ENCODE measurements around the gene ULBP2.
"Not testable (repeated sequence)": the region's sequence is repeated elsewhere in the genome, so short reads cannot be mapped to it uniquely, and the experiment has no call there.

The ULBP2 gene

GRCh38 chr6:149927025-149927424, 14.8 kb upstream of the ULBP2 start:
- not testable (repeated sequence) for DNase-seq

GRCh38 chr6:149929422-149929821, 12.4 kb upstream of the ULBP2 start:
- no peak for DNase-seq

- no peak for DNase-seq
Measured at GRCh38 chr6:149931501-149931900, 10.3 kb upstream of the ULBP2 start.

- DNase-seq, result no peak
Measured at GRCh38 chr6:149933036-149933435, 8.8 kb upstream of the ULBP2 start.

GRCh38 chr6:149933461-149933860, 8.4 kb upstream of the ULBP2 start:
- no peak for DNase-seq

GRCh38 chr6:149934249-149935156, 7.3 kb upstream of the ULBP2 start:
- DNase-seq, result peak; percentile 62

- no peak for DNase-seq
Measured at GRCh38 chr6:149935246-149935645, 6.6 kb upstream of the ULBP2 start.

GRCh38 chr6:149935668-149936067, 6.1 kb upstream of the ULBP2 start:
- DNase-seq, result no peak

GRCh38 chr6:149936743-149937142, 5.1 kb upstream of the ULBP2 start:
- DNase-seq, result no peak

GRCh38 chr6:149938013-149938570, 3.7 kb upstream of the ULBP2 start:
- peak; percentile 34 for DNase-seq

- peak; percentile 40 for DNase-seq
Measured at GRCh38 chr6:149938571-149939355, 3.1 kb upstream of the ULBP2 start.

- DNase-seq, result no peak
Measured at GRCh38 chr6:149939356-149939648, 2.5 kb upstream of the ULBP2 start.

- DNase-seq, result no peak
Measured at GRCh38 chr6:149939909-149940671, 1.7 kb upstream of the ULBP2 start.

- DNase-seq, result no peak
Measured at GRCh38 chr6:149940672-149940982, 1.2 kb upstream of the ULBP2 start.

GRCh38 chr6:149942461-149942829, 631 bp downstream of the ULBP2 start:
- DNase-seq, result no peak

GRCh38 chr6:149943321-149943720, 1.5 kb downstream of the ULBP2 start:
- DNase-seq, result not testable (repeated sequence)

GRCh38 chr6:149945276-149945675, 3.5 kb downstream of the ULBP2 start:
- DNase-seq, result not testable (repeated sequence)

GRCh38 chr6:149946631-149947030, 4.8 kb downstream of the ULBP2 start:
- DNase-seq, result not testable (repeated sequence)

GRCh38 chr6:149947533-149947932, 5.7 kb downstream of the ULBP2 start:
- not testable (repeated sequence) for DNase-seq

- DNase-seq, result no peak
Measured at GRCh38 chr6:149948011-149948410, 6.2 kb downstream of the ULBP2 start.

GRCh38 chr6:149948616-149949015, 6.8 kb downstream of the ULBP2 start:
- no peak for DNase-seq

GRCh38 chr6:149950423-149950822, 8.6 kb downstream of the ULBP2 start:
- DNase-seq, result no peak

GRCh38 chr6:149951096-149951495, 9.3 kb downstream of the ULBP2 start:
- no peak for DNase-seq

Measured in NCI-H1105 treated with DMSO at 0.1 percent for 48 hours (cell line).